ENCODE results near the gene SPCS2. TPM values are rescaled to one million over a fixed set of nuclear protein-coding genes. Genes with fewer than 3 reads are reported as not detected.

The SPCS2 gene
- total RNA-seq, 1 experiment from 2014 or later, result 175 TPM

DNA sequence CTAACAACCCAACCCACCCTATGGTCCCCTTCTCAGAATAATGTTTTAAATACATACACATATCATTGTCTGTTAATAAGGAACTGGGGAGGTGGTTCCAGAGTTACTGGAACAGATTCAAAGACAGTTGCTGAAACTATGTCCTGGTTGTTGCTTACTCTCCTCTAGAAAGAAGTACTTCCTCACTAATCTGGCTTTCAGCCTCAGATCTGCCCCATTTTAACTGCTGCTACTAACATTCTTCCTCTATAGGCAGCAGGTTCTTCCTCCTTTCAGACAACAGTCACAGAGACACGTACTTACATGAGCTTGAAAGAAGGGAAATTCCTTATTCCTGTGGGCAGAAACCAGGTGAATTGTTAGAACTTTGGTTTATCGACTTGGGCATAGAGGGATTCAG, 31.6 kb downstream of the SPCS2 start:
- Histone ChIP-seq H3F3A (ENCODE audit: insufficient read depth, low read depth) (0 out of 2 replicates have a peak, but pooled peaks cover 1% of the 10 kb centered on the region), H3K9me3 (ENCODE audit: insufficient read depth, low read depth) (no peaks in the 10 kb centered on the region), H2AFZ (no peak overlapping the region), H3K27ac (no peak overlapping the region), H3K79me2 (ENCODE audit: low read depth) (no peaks in the 10 kb centered on the region), H3K4me2 (no peak overlapping the region), H3K36me3 (ENCODE audit: low read depth) (0 out of 2 replicates have a peak, but pooled peaks cover 3% of the 10 kb centered on the region), H3K4me1 (replicated peaks; ENCODE audit: insufficient read depth) (no peaks in the 10 kb centered on the region), H4K20me1 (ENCODE audit: insufficient read depth) (no peaks in the 10 kb centered on the region), H3K27me3 (ENCODE audit: insufficient read depth, low read depth) (no peaks in the 10 kb centered on the region), H3K9me2 (ENCODE audit: insufficient read depth) (no peaks in the 10 kb centered on the region), H3K4me3 (no peak overlapping the region)
- intact Hi-C loops (cut with micrococcal nuclease; ENCODE audit: unreplicated experiment), result no loop called here
- DNase-seq, result no peak
- ChIA-PET CTCF (no interaction called here), POLR2A (ENCODE audit: unreplicated experiment) (no interaction called here)
- BruUV-seq (replicated peaks), result no TSS peak
- no peak for TF ChIP-seq EZH2 (IDR thresholded peaks at IDR 0.05; ENCODE audit: low read depth)
- TF ChIP-seq CTCF (conservative IDR thresholded peaks at IDR 0.05), result no peak

DNA sequence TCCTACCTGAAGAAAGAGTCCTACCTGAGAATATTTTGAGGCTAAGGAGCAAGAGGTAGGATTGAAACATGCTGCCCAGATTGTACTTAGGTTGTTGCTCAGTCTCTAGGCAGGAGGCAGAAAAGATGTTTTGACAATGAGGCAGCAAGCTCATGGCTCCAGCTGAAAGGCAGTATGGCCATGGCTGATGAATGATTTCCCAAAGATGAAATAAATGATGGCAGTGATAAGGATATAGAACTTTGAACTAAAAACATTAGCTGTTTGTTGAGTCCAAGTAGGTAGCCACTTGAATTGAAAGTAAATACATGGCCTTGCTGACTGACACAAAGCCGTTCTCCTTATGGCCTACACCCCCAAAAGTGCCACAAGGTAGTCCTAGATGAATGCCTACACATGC, 32.8 kb downstream of the SPCS2 start:
- no TSS peak for BruUV-seq (replicated peaks)
- Histone ChIP-seq H3K9me3 (ENCODE audit: insufficient read depth, low read depth) (no peaks in the 10 kb centered on the region), H3K79me2 (ENCODE audit: low read depth) (no peaks in the 10 kb centered on the region), H3K9me2 (ENCODE audit: insufficient read depth) (no peaks in the 10 kb centered on the region), H3K4me1 (replicated peaks; ENCODE audit: insufficient read depth) (no peaks in the 10 kb centered on the region), H4K20me1 (ENCODE audit: insufficient read depth) (no peaks in the 10 kb centered on the region), H2AFZ (no peak overlapping the region), H3K27ac (no peak overlapping the region), H3F3A (ENCODE audit: insufficient read depth, low read depth) (0 out of 2 replicates have a peak, but pooled peaks cover 8% of the 10 kb centered on the region), H3K36me3 (ENCODE audit: low read depth) (0 out of 2 replicates have a peak, but pooled peaks cover 3% of the 10 kb centered on the region), H3K27me3 (ENCODE audit: insufficient read depth, low read depth) (no peaks in the 10 kb centered on the region), H3K4me2 (no peak overlapping the region), H3K4me3 (no peak overlapping the region)
- intact Hi-C loops (cut with micrococcal nuclease; ENCODE audit: unreplicated experiment), result no loop called here
- ChIA-PET CTCF (no interaction called here), POLR2A (ENCODE audit: unreplicated experiment) (no interaction called here)
- TF ChIP-seq CTCF (conservative IDR thresholded peaks at IDR 0.05) (no peak), EZH2 (IDR thresholded peaks at IDR 0.05; ENCODE audit: low read depth) (no peak)
- no peak for DNase-seq

DNA sequence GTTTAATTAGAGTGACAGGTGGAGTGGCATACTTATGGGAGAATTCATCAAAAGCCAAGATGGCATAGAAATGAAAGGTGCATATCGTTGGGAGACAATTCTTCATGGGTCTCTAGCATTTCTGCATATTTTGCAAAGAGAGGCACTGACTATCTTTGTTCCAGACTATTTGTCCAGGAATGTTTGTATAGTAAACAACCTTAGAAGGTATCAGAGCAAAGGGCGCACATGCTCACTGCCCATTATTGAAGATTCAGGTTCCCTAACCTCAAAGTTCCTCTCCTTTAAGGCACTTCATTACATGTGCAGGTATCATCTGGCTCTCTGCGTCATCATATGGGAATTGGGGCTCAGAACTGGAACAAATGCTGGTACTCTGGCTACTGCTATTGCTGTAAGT, 35.0 kb downstream of the SPCS2 start:
- H3K27ac ChIP-seq, result no peak overlapping the region
- no peaks in the 10 kb centered on the region for H3K9me2 ChIP-seq (ENCODE audit: insufficient read depth)
- H4K20me1 ChIP-seq (ENCODE audit: insufficient read depth), result no peaks in the 10 kb centered on the region
- BruUV-seq (replicated peaks), result no TSS peak
- ChIA-PET POLR2A (ENCODE audit: unreplicated experiment) (no interaction called here), CTCF (no interaction called here)
- peaks cover 14% of the 10 kb centered on the region; the same call in 1 of the 2 replicates for H3F3A ChIP-seq (ENCODE audit: insufficient read depth, low read depth)
- H3K79me2 ChIP-seq (ENCODE audit: low read depth), result no peaks in the 10 kb centered on the region
- no peak overlapping the region for H3K4me2 ChIP-seq
- TF ChIP-seq EZH2 (IDR thresholded peaks at IDR 0.05; ENCODE audit: low read depth) (no peak), CTCF (conservative IDR thresholded peaks at IDR 0.05) (no peak)
- H3K27me3 ChIP-seq (ENCODE audit: insufficient read depth, low read depth), result no peaks in the 10 kb centered on the region
- intact Hi-C loops (cut with micrococcal nuclease; ENCODE audit: unreplicated experiment), result no loop called here
- H3K36me3 ChIP-seq (ENCODE audit: low read depth), result no peaks in the 10 kb centered on the region
- no peak for DNase-seq
- no peak overlapping the region for H3K4me3 ChIP-seq
- no peaks in the 10 kb centered on the region for H3K9me3 ChIP-seq (ENCODE audit: insufficient read depth, low read depth)
- H2AFZ ChIP-seq, result no peak overlapping the region
- H3K4me1 ChIP-seq (replicated peaks; ENCODE audit: insufficient read depth), result no peaks in the 10 kb centered on the region
